ENCODE measurements around the gene NSUN2.

- TF ChIP-seq CTCF (conservative IDR thresholded peaks at IDR 0.05), result no peak
- no peak for TF ChIP-seq EZH2 (IDR thresholded peaks at IDR 0.05; ENCODE audit: low read depth)
Observed at GRCh38 chr5:6570530-6570929, 62.3 kb downstream of the NSUN2 start.
